Inferior parietal cortex (tissue), 1 donor: ENCODE measurements around the gene TXNDC15.
A peak's percentile ranks its signal among the peaks of the same experiment; 100 is the strongest.
"Not testable (repeated sequence)": the region's sequence is repeated elsewhere in the genome, so short reads cannot be mapped to it uniquely, and the experiment has no call there.

ENCODE experiments used
- DNase-seq: peaks from one replicate; pipeline ENCODE4 v3.0.0-alpha.2; 2016; ENCODE audit errors: extremely low spot score

The TXNDC15 gene, protein sequence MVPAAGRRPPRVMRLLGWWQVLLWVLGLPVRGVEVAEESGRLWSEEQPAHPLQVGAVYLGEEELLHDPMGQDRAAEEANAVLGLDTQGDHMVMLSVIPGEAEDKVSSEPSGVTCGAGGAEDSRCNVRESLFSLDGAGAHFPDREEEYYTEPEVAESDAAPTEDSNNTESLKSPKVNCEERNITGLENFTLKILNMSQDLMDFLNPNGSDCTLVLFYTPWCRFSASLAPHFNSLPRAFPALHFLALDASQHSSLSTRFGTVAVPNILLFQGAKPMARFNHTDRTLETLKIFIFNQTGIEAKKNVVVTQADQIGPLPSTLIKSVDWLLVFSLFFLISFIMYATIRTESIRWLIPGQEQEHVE

GRCh38 chr5:134873987-134874830, at the start of gene TXNDC15:
TSS of gene TXNDC15 (plus strand) at chr5:134874371. CDS start at chr5:134874428, 57 bp downstream.
- DNase-seq = peak; percentile 89

GRCh38 chr5:134824681-134825080, 49.5 kb upstream of the TXNDC15 start:
- DNase-seq = no peak

DNA sequence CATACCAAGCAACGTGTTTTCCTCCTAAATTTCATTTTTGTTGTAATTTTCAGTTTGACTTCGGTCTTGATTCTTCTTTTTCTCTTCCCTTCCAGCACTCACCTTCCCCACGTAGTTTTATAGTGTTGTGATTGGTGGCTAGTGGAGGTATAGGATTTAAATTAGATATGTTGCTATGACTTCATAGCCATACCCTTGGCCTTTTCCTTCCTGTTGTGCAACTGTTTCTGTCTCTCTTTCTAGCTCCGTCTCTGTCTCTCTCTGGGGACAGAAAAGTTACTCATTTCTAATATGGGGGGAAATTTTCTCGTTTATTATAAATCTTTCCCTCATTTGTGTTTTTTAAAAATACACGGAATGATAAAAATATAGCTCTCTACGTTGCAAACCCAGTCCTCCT, 49.0 kb upstream of the TXNDC15 start:
- DNase-seq = no peak

- DNase-seq = no peak
Observed at GRCh38 chr5:134833340-134834032, 40.7 kb upstream of the TXNDC15 start.

GRCh38 chr5:134835623-134836022, 38.5 kb upstream of the TXNDC15 start:
- DNase-seq = no peak

DNA sequence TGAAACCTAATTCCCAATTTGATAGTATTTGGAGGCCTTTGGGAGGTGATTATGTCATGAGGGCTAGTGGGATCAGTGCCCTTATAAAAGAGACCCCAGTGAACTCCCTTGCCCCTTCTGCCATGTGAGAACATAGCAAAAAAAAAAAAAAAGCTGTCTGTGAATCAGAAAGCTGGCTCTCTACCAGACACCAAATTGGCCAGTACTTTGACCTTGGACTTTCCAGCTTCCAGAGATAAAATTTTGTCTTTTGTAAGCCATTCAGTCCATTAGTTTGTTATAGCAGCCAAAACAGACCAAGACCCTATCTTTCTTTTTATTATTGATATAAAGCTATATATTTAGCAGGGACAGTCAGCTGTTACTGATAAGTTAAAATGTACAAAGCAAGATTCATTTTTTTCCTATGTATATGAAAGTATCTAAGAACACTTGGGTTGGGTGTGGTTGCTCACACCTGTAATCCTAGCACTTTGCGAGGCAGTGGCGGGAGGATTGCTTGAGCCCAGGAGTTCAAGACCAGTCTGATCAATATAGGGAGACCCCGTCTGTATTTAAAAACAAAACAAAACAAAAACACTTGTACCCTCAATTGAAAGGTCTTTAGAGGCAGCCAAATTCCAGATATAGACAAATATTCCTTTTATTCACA, 36.5 kb upstream of the TXNDC15 start:
- DNase-seq = no peak

DNA sequence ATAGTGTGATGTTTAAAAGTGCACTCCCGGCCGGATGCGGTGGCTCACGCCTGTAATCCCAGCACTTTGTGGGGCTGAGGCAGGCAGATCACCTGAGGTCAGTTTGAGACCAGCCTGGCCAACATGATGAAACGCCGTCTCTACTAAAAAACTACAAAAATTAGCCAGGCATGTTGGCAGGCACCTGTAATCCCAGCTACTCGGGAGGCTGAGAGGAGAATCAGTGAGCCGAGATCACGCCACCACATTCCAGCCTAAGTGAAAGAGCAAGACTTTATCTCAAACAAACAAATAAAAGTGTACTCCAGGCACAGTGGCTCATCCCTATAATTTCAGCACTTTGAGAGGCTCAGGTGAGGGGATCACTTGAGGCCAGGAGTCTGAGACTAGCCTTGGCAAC, 35.8 kb upstream of the TXNDC15 start:
- DNase-seq = not testable (repeated sequence)

DNA sequence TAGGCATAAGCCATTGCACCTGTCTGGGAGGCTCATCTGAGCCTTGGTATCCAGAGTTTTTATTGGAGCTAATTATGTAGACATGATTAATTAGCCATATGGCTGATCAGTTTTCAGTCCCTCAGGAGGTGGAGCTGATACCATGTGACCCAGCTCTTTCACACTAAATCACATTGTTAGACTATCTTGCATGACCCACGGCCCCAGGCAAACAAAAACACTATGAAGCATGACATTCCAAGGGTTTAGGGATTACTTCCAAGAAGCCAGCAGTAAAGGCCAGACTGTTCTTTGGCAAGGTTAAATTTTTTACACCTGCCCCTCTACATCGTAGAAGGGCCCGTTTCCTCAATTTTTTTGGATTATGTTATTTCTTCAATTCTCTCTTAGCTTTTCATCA, 33.4 kb upstream of the TXNDC15 start:
- no peak for DNase-seq

DNA sequence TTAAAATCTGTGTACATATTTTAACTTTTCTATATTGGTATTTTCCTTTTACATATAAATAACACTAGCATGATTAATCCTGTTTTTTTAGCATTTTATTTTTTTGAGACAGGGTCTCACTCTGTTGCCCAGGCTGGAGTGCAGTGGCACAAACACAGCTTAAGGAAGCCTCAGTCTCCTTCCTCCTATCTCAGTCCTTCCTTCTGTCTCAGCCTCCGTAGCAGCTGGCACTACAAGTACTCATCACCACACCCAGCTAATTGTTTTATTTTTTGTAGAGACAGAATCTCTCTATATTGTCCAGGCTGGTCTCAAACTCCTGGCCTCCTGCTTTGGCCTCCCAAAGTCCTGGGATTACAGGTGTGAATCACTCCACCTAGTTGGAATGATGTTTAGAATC, 29.9 kb upstream of the TXNDC15 start:
- no peak for DNase-seq

GRCh38 chr5:134845335-134845851, 28.8 kb upstream of the TXNDC15 start:
- DNase-seq = no peak

DNA sequence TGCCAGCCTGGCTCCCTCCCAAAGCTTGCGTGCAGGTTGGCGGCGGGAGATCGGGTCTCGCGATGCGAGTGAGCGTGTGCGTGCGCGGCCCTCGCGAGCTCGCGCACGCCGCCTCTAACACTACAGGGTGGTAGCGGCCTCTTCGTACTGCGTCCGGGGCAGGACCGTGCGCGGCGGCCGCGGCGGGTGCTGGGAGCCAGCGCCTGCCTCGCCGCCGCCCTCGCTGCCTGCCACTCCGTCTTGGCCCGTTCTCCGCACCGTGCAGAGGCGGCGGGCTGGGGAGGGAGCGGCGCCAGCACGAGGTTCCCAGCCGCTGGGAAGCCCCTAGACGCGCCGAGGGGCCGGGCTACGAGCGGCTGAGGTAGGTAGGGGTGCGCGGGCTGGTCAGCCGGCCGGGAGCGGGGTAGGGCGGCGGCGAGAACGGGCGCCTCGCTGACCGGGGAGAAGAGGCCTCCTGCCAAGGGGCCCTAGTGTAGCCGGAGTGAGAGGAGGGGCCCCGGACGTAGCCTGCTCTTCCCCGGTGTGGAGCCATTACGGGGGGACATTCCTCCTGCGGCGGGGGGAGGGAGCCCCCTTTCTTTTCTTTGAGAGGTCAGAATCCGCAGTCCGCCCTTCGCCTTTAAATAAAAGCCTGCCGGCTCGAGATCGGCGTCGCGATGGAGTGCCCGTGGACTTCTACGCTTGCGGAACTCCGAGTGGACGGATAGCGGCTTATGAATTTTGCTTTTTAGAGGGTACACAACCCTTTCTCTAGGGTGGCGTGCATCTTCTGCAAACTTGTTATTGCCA, 28.1 kb upstream of the TXNDC15 start, which contains the start of gene C5orf24:
C5orf24 (plus strand) TSS at position 117 of the 789 bp plus-strand sequence. CDS start 8,933 bp downstream, outside the sequence.
- peak; percentile 96 for DNase-seq

DNA sequence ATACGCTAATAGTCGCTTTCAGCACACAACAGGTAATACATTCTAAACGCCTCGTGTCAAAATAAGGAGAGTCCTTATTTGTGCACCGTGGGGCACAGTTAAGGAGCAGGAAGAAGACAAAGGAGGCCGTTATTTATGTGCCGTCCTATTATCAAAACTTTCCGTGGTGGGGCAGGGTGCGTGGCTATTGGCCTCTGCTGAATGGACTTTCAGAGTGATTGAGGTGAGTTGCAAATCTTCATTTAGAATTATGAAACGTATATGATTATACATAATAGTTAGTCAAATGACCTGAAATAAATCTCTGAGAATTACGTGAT, 27.6 kb upstream of the TXNDC15 start:
- DNase-seq = peak; percentile 25

DNA sequence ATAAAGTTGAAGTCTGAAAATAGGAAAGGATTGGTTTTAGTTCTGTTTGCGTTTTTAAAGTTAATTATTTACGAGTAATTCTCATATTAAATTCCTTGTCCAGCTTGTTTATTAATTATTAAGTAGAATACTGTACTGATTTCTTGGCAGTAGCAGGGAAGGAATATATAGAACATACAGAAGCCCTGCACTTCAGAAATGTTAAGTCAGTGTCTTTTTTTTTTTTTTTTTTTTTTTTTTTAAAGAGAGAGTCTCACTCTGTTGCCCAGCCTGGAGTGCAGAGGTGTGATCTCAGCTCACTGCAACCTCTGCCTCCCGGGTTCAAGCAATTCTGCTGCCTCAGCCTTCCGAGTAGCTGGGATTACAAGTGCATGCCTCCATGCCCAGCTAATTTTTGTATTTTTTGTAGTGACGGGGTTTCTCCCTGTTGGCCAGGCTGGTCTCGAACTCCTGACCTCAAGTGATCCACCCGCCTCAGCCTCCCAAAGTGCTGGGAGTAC, 24.7 kb upstream of the TXNDC15 start:
- DNase-seq = not testable (repeated sequence)

- DNase-seq = no peak
Observed at GRCh38 chr5:134851307-134851923, 22.8 kb upstream of the TXNDC15 start.

- DNase-seq = not testable (repeated sequence)
Observed at GRCh38 chr5:134856465-134856864, 17.7 kb upstream of the TXNDC15 start.

DNA sequence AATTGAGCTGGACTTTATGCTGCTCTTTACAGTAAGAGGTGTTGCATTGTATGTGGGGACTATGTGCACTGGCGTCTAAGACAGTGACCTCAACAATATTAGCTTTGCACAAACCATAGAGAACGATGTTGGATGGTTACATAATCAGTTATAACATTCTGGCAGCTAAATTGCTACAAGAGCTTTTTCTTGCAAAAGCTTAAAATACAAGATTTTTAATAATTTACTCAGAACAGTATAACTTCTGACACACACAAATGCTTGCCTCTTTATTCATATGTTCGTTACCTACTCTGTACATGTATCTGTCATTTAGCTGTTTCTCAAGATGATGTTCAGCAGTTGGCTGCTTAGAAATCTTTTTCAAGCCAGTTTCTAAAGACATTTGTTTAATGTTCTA, 16.8 kb upstream of the TXNDC15 start:
- DNase-seq = peak; percentile 15

GRCh38 chr5:134864707-134865106, 9.5 kb upstream of the TXNDC15 start:
- no peak for DNase-seq

DNA sequence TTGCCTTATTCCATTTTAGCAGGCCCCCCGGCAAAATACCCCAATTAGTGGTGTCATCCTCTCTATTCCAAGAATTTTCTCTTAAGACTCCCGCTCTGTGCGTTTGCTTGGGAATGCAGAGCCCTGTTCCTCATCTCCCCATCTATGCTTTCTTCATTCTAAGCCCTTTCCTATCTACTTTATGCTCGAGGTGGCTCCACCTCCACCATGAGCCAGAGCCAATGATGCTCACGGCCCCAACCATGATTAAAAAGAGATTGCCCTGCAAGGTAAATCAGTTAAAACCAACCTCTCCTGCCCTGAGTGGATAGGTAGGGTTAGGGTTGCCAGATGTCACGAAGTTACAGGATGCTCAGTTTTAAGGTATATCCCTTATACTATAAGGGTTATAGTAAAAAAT, 677 bp upstream of the TXNDC15 start:
- DNase-seq = no peak

- peak; percentile 74 for DNase-seq
Observed at GRCh38 chr5:134874831-134875655, 872 bp downstream of the TXNDC15 start.
